Sigmoid colon (tissue), 4 donors: ENCODE data around the gene LOXHD1.

Experiments used
- POLR2AphosphoS5 ChIP-seq, 4 donors: sonication (generic); formaldehyde crosslinking; IDR thresholded peaks; one replicate each; pipeline ENCODE4 v1.6.1; 2017; ENCODE audit warnings: antibody characterized with exemption in 4 of 4
- TF ChIP-seq, protein P1 (sequence below), 4 experiments: fragments of 450-650 bp in 3 of 4; fragments of 200-600 bp in 1 of 4; IDR thresholded peaks; one replicate each; pipeline ENCODE4 v1.5.1; 2016 to 2019; ENCODE audit warnings: antibody characterized with exemption in 4 of 4, mild to moderate bottlenecking in 3 of 4, moderate library complexity in 2 of 4

DNA sequence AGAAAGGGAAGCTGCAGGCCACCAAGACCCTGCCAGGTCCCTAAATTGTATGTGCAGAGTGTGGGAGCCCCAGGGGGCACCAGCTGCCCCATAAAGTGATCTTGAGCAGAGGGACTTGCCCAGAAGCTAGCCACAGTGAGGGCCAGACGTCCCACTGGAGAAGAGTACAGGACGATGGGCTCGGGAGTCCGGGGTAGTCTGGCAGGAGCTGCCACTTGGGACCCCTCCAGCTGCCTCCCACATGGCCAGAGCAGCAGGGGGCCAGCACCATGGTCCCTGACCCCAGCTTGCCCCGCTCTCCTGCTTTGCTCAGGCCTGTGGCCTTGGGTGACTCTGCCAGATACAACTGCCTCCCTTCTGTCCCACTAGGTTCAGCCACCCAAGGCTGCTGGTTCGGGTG lies 11.7 kb upstream of the LOXHD1 start:
- TF ChIP-seq POLR2AphosphoS5 (IDR thresholded peaks at IDR 0.05): no peak
- TF ChIP-seq, protein P1, sequence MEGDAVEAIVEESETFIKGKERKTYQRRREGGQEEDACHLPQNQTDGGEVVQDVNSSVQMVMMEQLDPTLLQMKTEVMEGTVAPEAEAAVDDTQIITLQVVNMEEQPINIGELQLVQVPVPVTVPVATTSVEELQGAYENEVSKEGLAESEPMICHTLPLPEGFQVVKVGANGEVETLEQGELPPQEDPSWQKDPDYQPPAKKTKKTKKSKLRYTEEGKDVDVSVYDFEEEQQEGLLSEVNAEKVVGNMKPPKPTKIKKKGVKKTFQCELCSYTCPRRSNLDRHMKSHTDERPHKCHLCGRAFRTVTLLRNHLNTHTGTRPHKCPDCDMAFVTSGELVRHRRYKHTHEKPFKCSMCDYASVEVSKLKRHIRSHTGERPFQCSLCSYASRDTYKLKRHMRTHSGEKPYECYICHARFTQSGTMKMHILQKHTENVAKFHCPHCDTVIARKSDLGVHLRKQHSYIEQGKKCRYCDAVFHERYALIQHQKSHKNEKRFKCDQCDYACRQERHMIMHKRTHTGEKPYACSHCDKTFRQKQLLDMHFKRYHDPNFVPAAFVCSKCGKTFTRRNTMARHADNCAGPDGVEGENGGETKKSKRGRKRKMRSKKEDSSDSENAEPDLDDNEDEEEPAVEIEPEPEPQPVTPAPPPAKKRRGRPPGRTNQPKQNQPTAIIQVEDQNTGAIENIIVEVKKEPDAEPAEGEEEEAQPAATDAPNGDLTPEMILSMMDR (IDR thresholded peaks at IDR 0.05): no peak
